ENCODE measurements around the gene KCNT2.
"Not testable (repeated sequence)": the region's sequence is repeated elsewhere in the genome, so short reads cannot be mapped to it uniquely, and the experiment has no call there.

The KCNT2 gene

GRCh38 chr1:196590012-196590708 is 18.1 kb downstream of the KCNT2 start:
- DNase-seq: no peak

DNA sequence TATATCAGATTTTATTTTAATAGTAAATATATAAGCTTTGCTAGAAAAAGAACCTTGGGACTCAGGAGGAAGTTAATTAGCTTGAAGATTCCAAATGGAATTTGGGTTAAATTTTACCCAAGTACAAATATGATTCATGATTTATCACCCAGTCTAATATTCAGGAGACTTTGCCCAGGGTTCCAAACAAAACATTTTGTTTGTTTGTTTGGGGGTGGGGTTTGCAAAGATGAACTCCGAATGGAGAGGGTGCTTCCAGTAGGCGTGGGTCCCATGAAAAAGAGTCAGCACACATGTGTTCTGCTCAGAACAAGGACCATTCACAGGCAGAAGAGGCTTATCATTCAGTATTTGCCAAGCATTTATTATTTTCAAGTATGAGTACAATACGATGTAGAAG is 23.5 kb downstream of the KCNT2 start:
- no peak for DNase-seq

DNA sequence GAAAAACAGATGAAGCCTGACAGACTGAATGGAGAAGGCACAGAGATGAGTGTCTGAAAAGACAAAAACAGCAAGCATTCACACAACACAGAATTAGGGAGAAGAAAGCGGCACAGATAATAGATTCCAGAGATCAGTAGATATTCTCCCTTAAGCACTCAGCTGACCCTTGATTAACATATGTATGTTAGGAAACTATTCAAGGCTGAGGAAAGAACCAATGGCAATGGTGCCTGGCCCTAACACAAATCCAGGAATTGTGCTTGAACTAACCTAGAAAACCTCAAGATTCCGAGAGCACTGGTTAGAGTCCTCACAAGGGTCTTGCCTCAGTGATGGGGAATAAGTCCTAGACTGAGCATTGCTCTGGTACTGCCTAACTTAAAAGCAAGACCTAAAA is 30.9 kb downstream of the KCNT2 start:
- no peak for DNase-seq

- no peak for DNase-seq
Measured at GRCh38 chr1:196573226-196573625, 35.0 kb downstream of the KCNT2 start.

DNA sequence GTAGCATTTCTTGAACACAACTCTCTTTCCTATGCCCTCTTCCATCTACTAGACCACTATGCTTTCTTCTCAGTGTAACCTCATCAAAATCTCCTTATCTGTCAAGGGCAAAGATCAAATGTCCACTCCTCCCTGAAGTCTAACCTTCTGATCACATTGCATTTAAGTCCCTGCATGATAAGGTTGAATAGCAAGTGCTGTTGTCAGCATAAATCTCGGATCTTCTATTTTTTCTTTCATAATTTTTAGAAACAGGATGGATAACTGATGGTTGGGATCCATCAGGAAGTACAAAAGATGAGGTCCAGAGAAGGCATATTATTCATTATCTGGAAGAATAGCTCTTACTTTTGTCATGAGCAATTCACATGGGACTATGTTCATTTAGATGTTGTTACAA is 41.0 kb downstream of the KCNT2 start:
- DNase-seq: no peak

- no peak for DNase-seq
Measured at GRCh38 chr1:196563768-196564167, 44.5 kb downstream of the KCNT2 start.

GRCh38 chr1:196559314-196559713 is 48.9 kb downstream of the KCNT2 start:
- DNase-seq: no peak

DNA sequence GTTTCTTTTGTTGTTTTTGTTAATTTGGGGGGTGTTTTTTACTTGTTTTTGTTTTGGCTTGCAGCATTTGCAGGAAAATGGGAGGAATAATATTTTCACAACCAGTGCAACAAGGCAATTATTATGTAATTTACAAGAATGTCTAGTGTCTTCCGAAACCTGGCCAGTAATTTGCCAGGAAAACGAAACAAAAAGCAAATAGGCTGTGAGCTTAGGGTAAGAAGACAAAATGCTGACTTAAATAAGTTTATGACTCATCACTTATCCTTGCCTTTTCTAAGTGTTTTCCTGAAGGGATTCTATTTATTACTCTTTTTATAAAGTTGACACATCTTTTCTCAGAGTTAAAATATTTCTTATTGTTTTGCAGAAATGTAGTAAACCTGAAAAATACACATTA is 49.8 kb downstream of the KCNT2 start:
- DNase-seq: no peak

- no peak for DNase-seq
Measured at GRCh38 chr1:196557797-196558196, 50.4 kb downstream of the KCNT2 start.

DNA sequence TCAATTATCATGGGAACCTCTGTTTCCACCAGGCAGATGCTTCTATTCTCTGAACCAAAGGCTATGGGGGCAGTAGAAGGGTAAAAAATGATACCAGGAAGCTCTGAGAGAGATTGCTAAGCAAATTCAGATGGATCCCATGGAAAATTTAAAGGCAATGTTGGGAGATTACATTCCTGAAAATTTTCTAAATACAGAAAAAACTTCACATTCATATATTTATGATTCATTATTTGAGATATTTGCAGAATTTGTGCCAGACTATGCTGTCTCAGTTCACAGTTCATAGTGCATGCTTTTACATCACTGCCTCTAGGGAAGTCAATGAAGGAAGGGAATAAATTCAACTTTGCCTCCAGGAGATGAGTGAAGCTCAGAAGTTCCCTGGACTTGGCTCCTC is 57.5 kb downstream of the KCNT2 start:
- DNase-seq: no peak

DNA sequence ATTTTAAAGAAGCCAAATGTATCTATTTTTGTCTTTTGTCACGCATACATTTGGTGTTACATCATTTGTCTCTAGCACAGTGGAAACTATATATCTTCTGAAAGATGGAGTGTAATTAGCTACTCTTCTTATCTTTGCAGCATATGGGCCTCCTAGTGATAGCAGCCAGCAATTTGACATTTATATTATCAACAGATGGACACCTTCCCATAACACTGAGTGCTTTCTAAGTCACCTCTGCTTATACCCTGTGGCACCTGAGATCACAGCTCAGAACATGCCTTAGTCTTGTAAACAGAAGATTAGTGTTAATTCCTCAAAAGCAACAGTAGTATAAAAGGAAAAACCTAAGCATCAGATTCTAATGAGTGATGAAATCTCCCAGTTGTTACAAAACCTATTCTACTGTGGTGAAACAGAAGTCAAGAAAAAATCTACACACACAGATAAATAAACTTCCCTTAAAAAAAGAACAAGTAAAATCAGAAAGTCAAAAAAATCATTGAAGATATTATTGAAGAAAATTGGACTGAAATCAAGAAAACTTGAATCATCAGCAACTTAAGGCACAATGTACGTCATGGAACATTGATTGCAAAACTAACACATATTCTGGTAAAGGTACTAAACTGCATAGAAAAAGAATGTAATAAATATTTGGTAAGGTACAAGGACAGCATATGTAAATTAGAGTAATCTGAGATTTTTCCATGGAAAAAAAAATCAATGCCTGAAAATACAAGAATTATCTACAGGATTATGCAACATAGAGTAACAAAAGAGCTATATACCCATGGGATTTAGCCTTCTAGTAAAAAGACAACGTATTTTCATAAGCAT is 61.7 kb downstream of the KCNT2 start:
- DNase-seq: no peak

GRCh38 chr1:196545222-196545621 is 63.0 kb downstream of the KCNT2 start:
- no peak for DNase-seq

DNA sequence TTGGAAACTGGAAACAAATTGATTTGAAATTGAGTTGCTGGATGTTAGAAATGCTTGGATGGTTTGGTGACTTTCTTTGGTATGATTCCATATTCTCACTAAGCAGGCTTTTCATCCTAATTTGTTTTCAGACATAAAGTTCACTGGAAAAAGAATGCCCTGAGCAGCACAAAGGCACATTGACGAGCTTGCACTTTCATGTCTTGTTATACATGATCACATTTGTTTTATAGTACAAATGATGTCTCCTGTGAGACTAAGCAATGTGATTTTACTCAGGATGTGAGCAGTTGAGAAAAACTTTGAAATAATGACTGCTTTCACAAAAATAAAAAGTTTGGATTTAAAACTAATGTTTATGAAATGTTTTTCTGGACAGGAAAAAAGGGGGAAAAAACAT is 63.6 kb downstream of the KCNT2 start:
- no peak for DNase-seq

GRCh38 chr1:196543833-196544232 is 64.4 kb downstream of the KCNT2 start:
- DNase-seq: no peak

- DNase-seq: no peak
Measured at GRCh38 chr1:196538473-196538872, 69.8 kb downstream of the KCNT2 start.

DNA sequence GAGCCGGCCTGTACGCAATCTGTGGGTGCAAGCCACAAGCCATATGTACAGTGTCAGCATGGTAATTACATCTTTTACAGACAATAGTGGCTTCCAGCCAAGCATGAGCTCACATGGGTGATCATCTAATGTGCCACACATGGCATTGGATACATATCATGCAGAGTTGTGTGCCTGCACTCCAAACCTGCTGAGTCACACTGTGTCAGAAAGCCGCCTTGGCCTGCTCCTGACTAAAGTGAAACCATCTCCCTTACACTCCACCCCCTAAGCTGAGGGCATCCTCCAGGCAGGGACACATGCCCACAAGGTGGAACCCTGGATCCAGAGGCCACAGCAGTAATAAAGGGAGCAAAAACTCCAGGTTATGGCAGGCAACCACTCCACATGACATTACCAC is 72.5 kb downstream of the KCNT2 start:
- no peak for DNase-seq

- DNase-seq: no peak
Measured at GRCh38 chr1:196531737-196532524, 76.3 kb downstream of the KCNT2 start.

DNA sequence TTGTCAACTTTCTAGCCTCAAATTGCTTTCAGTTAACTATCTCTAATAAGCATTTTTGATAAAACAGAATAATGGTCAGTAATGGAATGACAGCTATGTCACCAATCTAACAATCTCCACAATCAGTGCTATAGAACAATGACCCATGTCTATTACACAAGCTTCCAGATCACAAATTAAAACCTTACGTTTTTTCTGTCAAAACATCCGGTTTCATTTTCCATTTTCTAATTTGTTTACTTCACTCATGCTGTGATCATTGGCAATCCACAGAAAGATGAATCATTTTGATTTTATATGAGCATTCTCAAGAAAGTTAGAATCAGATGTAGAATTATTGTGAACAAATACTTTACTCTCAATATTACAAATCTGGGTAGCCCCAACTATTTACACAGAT is 80.3 kb downstream of the KCNT2 start:
- no peak for DNase-seq

- DNase-seq: not testable (repeated sequence)
Measured at GRCh38 chr1:196522574-196523345, 85.5 kb downstream of the KCNT2 start.

DNA sequence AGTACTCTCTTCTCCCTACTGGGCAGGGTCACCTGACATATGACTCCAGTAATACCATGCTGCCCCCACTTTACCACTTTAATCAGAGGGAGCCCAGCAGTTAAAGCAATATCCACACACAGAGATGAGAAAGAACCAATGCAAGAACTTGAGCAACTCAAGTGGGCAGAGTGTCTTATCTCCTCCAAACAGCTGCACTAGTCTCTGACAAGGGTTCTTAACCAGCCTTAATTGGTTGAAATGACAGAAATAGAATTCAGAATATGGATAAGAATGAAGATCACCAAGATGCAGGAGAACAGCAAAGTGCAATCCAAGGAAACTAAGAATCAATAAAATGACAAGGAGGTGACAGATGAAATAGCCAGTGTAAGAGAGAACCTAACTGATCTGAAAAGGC is 91.0 kb downstream of the KCNT2 start:
- DNase-seq: no peak

DNA sequence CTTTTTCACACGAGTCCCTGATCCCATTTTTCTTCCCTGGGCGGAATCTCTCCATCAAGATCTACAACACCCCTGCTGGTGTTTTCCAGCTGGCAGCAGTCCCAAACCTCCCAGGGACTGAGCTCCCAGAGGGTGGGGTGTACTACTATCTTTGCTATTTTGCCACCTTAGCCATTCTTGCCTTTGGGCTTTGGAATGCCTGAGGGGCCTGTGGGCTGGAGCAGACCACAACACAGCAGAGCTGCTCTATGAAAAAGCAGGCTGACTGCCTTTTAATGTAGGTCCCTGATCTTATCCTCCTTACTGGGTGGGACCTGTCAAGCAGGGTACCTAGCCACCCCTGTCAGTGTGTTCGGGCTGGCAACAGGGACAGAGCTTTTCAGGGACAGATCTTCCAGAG is 91.9 kb downstream of the KCNT2 start:
- no peak for DNase-seq

GRCh38 chr1:196515904-196516303 is 92.3 kb downstream of the KCNT2 start:
- DNase-seq: no peak

- DNase-seq: no peak
Measured at GRCh38 chr1:196513821-196514220, 94.4 kb downstream of the KCNT2 start.
